Sigmoid colon (tissue), 3 donors: Measurements from ENCODE around the gene MTUS2.

Source experiments
- CTCF ChIP-seq, 4 experiments: fragments of 450-650 bp in 3 of 4; fragments of 200-600 bp in 1 of 4; IDR thresholded peaks; one replicate each; pipeline ENCODE4 v1.5.1; 2016 to 2019; ENCODE audit warnings: antibody characterized with exemption in 4 of 4, mild to moderate bottlenecking in 3 of 4, moderate library complexity in 2 of 4
- POLR2A ChIP-seq, 2 donors: fragments of 450-650 bp; IDR thresholded peaks; one replicate each; pipeline ENCODE4 v1.6.1; 2016; ENCODE audit warnings: antibody characterized with exemption in 2 of 2, mild to moderate bottlenecking in 2 of 2, moderate library complexity in 2 of 2

DNA sequence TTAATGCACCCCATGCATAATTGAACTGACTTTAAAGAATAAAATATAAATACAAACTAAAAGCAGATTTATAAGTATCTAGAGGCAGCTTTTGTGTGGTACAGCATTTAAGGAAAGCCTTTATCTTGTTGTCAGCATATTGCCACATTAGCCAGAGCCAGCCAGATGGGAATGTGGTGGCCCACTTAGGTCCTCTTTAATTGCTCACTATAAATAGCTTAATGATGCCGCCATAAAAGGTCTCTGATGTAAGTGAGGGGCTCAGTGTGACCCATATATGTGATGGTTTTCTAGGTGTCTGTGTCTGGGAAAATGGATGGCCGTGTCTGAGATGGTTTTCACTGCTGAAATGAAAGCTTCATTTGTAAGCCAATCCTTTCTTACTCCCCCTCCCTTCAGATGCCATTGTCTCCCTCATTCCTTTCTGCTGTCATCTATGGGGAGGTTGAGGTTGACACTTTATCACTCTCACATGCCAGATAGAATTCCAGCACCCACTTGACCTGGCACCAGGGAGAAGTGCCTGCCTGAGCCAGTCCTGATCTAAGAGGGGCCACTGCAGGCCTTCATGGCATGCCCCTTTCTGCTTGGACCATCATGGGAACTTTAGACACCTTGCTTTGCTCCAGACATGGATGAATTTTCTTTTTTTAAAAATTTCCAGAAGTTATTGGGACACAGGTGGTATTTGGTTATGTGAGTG lies 135.3 kb downstream of the MTUS2 start:
- TF ChIP-seq CTCF (IDR thresholded peaks at IDR 0.05): no peak
- no peak for TF ChIP-seq POLR2A (IDR thresholded peaks at IDR 0.05)
